HepG2 (cell line): ENCODE results near the gene CERS6. TPM values are rescaled to one million over a fixed set of nuclear protein-coding genes. Genes with fewer than 3 reads are reported as not detected.

Experiments
- CC2D1A ChIP-seq: sonication (generic); formaldehyde crosslinking; IDR thresholded peaks from 2 replicates; pipeline ENCODE4 v1.8.1; 2023; ENCODE audit warnings: mild to moderate bottlenecking, missing genetic modification reagents
- CSRNP2 ChIP-seq: sonication (generic); formaldehyde crosslinking; conservative IDR thresholded peaks from 2 replicates; pipeline ENCODE4 v1.8.0; 2022; ENCODE audit warnings: low read depth, missing genetic modification reagents
- EED ChIP-seq: sonication (generic); formaldehyde crosslinking; IDR thresholded peaks from 2 replicates; pipeline ENCODE4 v1.5.0; 2020; ENCODE audit warnings: mild to moderate bottlenecking, missing genetic modification reagents
- GLI4 ChIP-seq: sonication (generic); formaldehyde crosslinking; IDR thresholded peaks from 2 replicates; pipeline ENCODE4 v1.5.1; 2020; ENCODE audit warnings: missing genetic modification reagents, mild to moderate bottlenecking, moderate library complexity, borderline replicate concordance
- HMGXB4 ChIP-seq, 2 experiments: sonication (generic) in 1 of 2; formaldehyde crosslinking in 1 of 2; IDR thresholded peaks; 2 replicates each; pipeline versions ENCODE4 v1.4.0 to v1.6.1; 2018 to 2020; ENCODE audit warnings: missing genetic modification reagents in 2 of 2, borderline replicate concordance in 1 of 2, low read depth in 1 of 2, mild to moderate bottlenecking in 1 of 2, missing biosample characterization in 1 of 2
- KLF12 ChIP-seq: sonication (generic); formaldehyde crosslinking; IDR thresholded peaks from 2 replicates; pipeline ENCODE4 v1.4.0; 2020; ENCODE audit warnings: missing genetic modification reagents, borderline replicate concordance
- NFIC ChIP-seq: IDR thresholded peaks from 2 replicates; pipeline ENCODE4 v1.6.1; 2012; ENCODE audit warnings: mild to moderate bottlenecking, low read length, inconsistent platforms
- NKX3-1 ChIP-seq: sonication (generic); formaldehyde crosslinking; IDR thresholded peaks from 2 replicates; pipeline ENCODE4 v1.5.0; 2020; ENCODE audit warnings: missing genetic modification reagents
- PHF8 ChIP-seq: sonication (generic); formaldehyde crosslinking; IDR thresholded peaks from 2 replicates; pipeline ENCODE4 v1.5.0; 2020; ENCODE audit warnings: missing genetic modification reagents
- RFX1 ChIP-seq: fragments of 450-650 bp; IDR thresholded peaks from 2 replicates; pipeline ENCODE4 v1.6.1; 2017
- SALL2 ChIP-seq: sonication (generic); formaldehyde crosslinking; IDR thresholded peaks from 2 replicates; pipeline ENCODE4 v1.8.1; 2023; ENCODE audit warnings: mild to moderate bottlenecking, missing genetic modification reagents, inconsistent platforms
- ZMYM4 ChIP-seq: sonication (generic); formaldehyde crosslinking; IDR thresholded peaks from 2 replicates; pipeline ENCODE4 v1.8.1; 2023; ENCODE audit warnings: mild to moderate bottlenecking, missing genetic modification reagents
- ZNF766 ChIP-seq: sonication (generic); formaldehyde crosslinking; IDR thresholded peaks from 2 replicates; pipeline ENCODE4 v1.5.0; 2020; ENCODE audit warnings: missing genetic modification reagents, borderline replicate concordance
- ZNF773 ChIP-seq: sonication (generic); formaldehyde crosslinking; IDR thresholded peaks from 2 replicates; pipeline ENCODE4 v1.4.0; 2020; ENCODE audit warnings: missing genetic modification reagents, borderline replicate concordance
- ZNF878 ChIP-seq: sonication (generic); formaldehyde crosslinking; IDR thresholded peaks from 2 replicates; pipeline ENCODE4 v1.8.1; 2023; ENCODE audit warnings: mild to moderate bottlenecking, missing genetic modification reagents, moderate library complexity
- ZZZ3 ChIP-seq: sonication (generic); formaldehyde crosslinking; IDR thresholded peaks from 2 replicates; pipeline ENCODE4 v1.4.0; 2020; ENCODE audit warnings: missing genetic modification reagents, mild to moderate bottlenecking, borderline replicate concordance
- polyA plus RNA-seq, 8 experiments: library from polyadenylated mRNA; depleted of rRNA in 3 of 8; stranded (reverse) in 7 of 8; unstranded in 1 of 8; fragments of >200 nt; fragmentation: Illumina TruSeq in 4 of 8; extraction: Trizol in 4 of 8; gene quantifications; 2 replicates each; pipeline versions ENCODE4 v1.2.1 to v1.2.3, GENCODE V29; 2011 to 2016; ENCODE audit warnings: low read depth in 4 of 8, missing spikeins in 1 of 8, mixed read lengths in 1 of 8; ENCODE audit not compliant: insufficient read depth in 1 of 8
- total RNA-seq, 5 experiments: library from RNA; depleted of rRNA; stranded (reverse); fragments of >200 nt; fragmentation: Illumina TruSeq; extraction: Trizol; gene quantifications; 2 replicates each; pipeline ENCODE4 v1.2.3, GENCODE V29; 2016; ENCODE audit warnings: low read depth in 1 of 5
- TF ChIP-seq, protein P1 (sequence below): sonication (generic); formaldehyde crosslinking; IDR thresholded peaks from 2 replicates; pipeline ENCODE4 v1.4.0; 2020; ENCODE audit warnings: missing genetic modification reagents, low read depth, mild to moderate bottlenecking, borderline replicate concordance
- TF ChIP-seq, protein P2 (sequence below): sonication (generic); formaldehyde crosslinking; IDR thresholded peaks from 2 replicates; pipeline ENCODE4 v1.4.0; 2020; ENCODE audit warnings: mild to moderate bottlenecking, missing genetic modification reagents

The CERS6 gene
- total and polyA plus RNA-seq, 2 of the 13 experiments (the other 11 are each of a cell fraction or from before 2014, with no cell fraction given), result 10.1 to 20.3 TPM

DNA sequence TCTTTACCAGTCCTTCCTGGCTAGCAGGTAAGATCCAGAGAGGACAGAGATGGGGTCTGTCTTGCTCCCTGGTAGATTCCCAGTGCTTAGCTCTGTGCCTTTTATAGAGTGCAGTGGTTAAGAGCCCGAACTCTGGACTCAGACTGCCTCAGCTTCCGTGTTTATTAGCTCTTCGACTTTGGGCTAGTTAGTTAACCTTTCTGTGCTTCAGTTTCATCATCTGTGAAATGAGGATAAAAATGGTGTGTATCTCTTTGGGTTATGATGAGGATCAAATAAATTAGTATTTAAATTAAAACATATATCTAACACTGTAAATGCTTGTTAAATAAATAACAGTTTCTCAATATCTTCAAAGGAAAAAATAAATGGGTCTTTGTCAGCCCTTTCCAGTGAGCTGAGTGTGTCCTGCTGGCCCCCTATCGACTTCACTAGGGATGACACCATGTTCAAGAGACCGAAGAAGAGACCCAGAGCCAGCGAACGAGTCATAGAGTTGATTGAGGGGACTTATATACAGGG is 38.2 kb downstream of the CERS6 start (continued):
- TF ChIP-seq GLI4 (CRISPR knock-in tag) (no peak), ZNF878 (CRISPR knock-in tag) (no peak), ZNF773 (no peak), NFIC (peak; percentile 36; the same call in 1 of the 2 replicates), RFX1 (no peak), NKX3-1 (CRISPR knock-in tag) (no peak), ZNF766 (CRISPR knock-in tag) (no peak), HMGXB4 (CRISPR knock-in tag; IDR thresholded peaks at IDR 0.05; ENCODE audit: borderline replicate concordance in 1 of 2, low read depth in 1 of 2) (peak; percentile 60), SALL2 (CRISPR knock-in tag) (0 out of 2 replicates have a peak, but pooled peaks have one; percentile 25), CSRNP2 (CRISPR knock-in tag) (no peak), ZZZ3 (no peak), CC2D1A (CRISPR knock-in tag) (no peak), ZMYM4 (CRISPR knock-in tag) (peak; percentile 53; the same call in 1 of the 2 replicates), EED (no peak), KLF12 (CRISPR knock-in tag) (no peak), PHF8 (CRISPR knock-in tag) (no peak)
- TF ChIP-seq, protein P1, sequence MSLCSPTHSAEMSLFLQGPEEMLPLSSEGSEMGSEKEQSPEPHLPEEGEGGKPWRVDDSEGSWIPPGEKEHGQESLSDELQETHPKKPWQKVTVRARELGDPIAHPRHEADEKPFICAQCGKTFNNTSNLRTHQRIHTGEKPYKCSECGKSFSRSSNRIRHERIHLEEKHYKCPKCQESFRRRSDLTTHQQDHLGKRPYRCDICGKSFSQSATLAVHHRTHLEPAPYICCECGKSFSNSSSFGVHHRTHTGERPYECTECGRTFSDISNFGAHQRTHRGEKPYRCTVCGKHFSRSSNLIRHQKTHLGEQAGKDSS, result no peak
- TF ChIP-seq, protein P2, sequence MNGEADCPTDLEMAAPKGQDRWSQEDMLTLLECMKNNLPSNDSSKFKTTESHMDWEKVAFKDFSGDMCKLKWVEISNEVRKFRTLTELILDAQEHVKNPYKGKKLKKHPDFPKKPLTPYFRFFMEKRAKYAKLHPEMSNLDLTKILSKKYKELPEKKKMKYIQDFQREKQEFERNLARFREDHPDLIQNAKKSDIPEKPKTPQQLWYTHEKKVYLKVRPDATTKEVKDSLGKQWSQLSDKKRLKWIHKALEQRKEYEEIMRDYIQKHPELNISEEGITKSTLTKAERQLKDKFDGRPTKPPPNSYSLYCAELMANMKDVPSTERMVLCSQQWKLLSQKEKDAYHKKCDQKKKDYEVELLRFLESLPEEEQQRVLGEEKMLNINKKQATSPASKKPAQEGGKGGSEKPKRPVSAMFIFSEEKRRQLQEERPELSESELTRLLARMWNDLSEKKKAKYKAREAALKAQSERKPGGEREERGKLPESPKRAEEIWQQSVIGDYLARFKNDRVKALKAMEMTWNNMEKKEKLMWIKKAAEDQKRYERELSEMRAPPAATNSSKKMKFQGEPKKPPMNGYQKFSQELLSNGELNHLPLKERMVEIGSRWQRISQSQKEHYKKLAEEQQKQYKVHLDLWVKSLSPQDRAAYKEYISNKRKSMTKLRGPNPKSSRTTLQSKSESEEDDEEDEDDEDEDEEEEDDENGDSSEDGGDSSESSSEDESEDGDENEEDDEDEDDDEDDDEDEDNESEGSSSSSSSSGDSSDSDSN (CRISPR knock-in tag), result no peak
